Cardiac muscle cell (in vitro differentiated cells and primary cell): ENCODE measurements around the gene DDX10. TPM values are rescaled to one million over a fixed set of nuclear protein-coding genes. Genes with fewer than 3 reads are reported as not detected.

ENCODE experiments used
- DNase-seq, 2 donors: peaks; one replicate each; pipeline versions ENCODE4 v3.0.0 to v3.0.0-alpha.2; 2010 to 2017; ENCODE audit warnings: low read depth in 1 of 2, low spot score in 1 of 2
- H3K27ac ChIP-seq: fragments of 200-600 bp; sonication (generic); 2 replicates; pipeline ENCODE4 v1.5.1; 2016
- H3K27me3 ChIP-seq: fragments of 200-600 bp; sonication (generic); 2 replicates; pipeline ENCODE4 v1.6.0; 2016; ENCODE audit warnings: control low read depth
- H3K36me3 ChIP-seq: fragments of 200-600 bp; sonication (generic); 2 replicates; pipeline ENCODE4 v1.5.1; 2016; ENCODE audit warnings: control low read depth
- H3K4me1 ChIP-seq: fragments of 200-600 bp; sonication (generic); 2 replicates; pipeline ENCODE4 v1.8.1; 2017; ENCODE audit warnings: low read depth, mild to moderate bottlenecking, mixed run types
- H3K4me3 ChIP-seq: fragments of 200-600 bp; sonication (generic); 2 replicates; pipeline ENCODE4 v1.5.1; 2016; ENCODE audit warnings: mild to moderate bottlenecking
- H3K9me3 ChIP-seq: fragments of 200-600 bp; sonication (generic); 2 replicates; pipeline ENCODE4 v1.5.1; 2017; ENCODE audit warnings: low read depth, mild to moderate bottlenecking, control low read depth
- polyA plus RNA-seq: library from polyadenylated mRNA; unstranded; fragments of >200 nt; fragmentation: Nextera tagmentation; extraction: Ambion mirVana; gene quantifications from 2 replicates; pipeline ENCODE4 v1.2.1, GENCODE V29; 2016
- total RNA-seq: library from RNA; depleted of rRNA; stranded (reverse); fragments of >200 nt; gene quantifications from 2 replicates; pipeline ENCODE4 v1.2.3, GENCODE V29; 2016
- TF ChIP-seq, protein P1 (sequence below): IDR thresholded peaks from 2 replicates; pipeline ENCODE4 v1.5.1; 2012; ENCODE audit warnings: low read depth, mild to moderate bottlenecking, low read length

DDX10 gene
- total and polyA plus RNA-seq, 2 experiments from 2014 or later: 16.0 to 17.9 TPM

DNA sequence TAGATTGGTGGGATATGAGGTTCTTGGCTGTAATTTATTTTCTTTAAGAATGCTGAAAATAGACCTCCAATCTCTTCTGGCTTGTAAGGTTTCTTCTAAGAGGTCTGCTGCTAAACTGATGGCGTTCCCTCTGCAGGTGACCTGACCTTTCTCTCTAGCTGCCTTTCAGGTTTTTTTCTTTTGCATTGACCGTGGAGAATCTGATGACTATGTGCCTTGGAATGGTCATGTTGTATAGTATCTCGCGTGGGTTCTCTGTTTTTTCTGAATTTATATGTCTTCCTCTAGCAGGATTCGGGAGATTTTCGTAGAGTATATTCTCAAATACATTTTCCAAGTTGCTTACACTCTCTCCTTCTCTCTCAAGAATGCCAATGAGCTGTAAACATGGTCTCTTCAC is 122.2 kb downstream of the DDX10 start:
- TF ChIP-seq, protein P1, sequence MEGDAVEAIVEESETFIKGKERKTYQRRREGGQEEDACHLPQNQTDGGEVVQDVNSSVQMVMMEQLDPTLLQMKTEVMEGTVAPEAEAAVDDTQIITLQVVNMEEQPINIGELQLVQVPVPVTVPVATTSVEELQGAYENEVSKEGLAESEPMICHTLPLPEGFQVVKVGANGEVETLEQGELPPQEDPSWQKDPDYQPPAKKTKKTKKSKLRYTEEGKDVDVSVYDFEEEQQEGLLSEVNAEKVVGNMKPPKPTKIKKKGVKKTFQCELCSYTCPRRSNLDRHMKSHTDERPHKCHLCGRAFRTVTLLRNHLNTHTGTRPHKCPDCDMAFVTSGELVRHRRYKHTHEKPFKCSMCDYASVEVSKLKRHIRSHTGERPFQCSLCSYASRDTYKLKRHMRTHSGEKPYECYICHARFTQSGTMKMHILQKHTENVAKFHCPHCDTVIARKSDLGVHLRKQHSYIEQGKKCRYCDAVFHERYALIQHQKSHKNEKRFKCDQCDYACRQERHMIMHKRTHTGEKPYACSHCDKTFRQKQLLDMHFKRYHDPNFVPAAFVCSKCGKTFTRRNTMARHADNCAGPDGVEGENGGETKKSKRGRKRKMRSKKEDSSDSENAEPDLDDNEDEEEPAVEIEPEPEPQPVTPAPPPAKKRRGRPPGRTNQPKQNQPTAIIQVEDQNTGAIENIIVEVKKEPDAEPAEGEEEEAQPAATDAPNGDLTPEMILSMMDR: no peak

DNA sequence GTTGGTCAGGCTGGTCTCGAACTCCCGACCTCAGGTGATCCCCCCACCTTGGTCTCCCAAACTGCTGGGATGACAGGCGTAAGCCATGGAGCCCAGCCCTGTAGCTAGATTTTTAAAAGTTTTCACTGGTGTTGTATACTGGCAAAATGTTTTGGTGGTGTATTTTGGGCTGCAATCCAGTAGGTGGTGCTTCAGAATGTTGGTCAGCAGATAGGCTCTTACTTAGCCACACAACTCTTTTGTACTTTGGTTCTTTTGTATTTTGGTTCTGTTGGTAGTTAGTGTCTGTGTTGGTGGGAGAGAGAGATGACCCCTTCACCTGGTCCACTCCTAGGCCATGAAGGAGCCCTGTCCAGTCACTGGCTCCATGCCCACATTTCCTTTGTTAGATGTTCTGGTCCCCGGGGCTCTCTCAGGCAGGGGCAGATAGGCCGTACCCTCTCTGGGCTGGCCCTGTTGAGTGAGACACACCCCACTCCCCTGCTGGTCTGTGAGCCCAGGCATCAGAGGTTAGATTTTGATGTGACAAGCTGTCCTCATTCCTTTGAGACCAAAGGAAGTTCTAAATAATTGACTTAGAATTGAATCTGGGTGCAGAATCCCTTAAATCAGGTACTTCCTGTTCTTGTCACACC is 123.8 kb downstream of the DDX10 start:
- no peaks in the 10 kb centered on the region for H3K9me3 ChIP-seq
- H3K36me3 ChIP-seq: no peaks in the 10 kb centered on the region
- H3K4me3 ChIP-seq: no peak overlapping the region
- no peak overlapping the region for H3K27ac ChIP-seq
- no peaks in the 10 kb centered on the region for H3K27me3 ChIP-seq
- TF ChIP-seq, protein P1: peak; percentile 54
- H3K4me1 ChIP-seq: peaks cover 18% of the 10 kb centered on the region
- DNase-seq: peak; percentile 44 to 65

More for the DNA sequence above, 122.2 kb downstream of the DDX10 start:
- Histone ChIP-seq H3K27ac (no peak overlapping the region), H3K36me3 (no peaks in the 10 kb centered on the region), H3K4me3 (no peak overlapping the region), H3K4me1 (peaks cover 6% of the 10 kb centered on the region), H3K9me3 (no peaks in the 10 kb centered on the region), H3K27me3 (no peaks in the 10 kb centered on the region)
- DNase-seq: no peak

DNA sequence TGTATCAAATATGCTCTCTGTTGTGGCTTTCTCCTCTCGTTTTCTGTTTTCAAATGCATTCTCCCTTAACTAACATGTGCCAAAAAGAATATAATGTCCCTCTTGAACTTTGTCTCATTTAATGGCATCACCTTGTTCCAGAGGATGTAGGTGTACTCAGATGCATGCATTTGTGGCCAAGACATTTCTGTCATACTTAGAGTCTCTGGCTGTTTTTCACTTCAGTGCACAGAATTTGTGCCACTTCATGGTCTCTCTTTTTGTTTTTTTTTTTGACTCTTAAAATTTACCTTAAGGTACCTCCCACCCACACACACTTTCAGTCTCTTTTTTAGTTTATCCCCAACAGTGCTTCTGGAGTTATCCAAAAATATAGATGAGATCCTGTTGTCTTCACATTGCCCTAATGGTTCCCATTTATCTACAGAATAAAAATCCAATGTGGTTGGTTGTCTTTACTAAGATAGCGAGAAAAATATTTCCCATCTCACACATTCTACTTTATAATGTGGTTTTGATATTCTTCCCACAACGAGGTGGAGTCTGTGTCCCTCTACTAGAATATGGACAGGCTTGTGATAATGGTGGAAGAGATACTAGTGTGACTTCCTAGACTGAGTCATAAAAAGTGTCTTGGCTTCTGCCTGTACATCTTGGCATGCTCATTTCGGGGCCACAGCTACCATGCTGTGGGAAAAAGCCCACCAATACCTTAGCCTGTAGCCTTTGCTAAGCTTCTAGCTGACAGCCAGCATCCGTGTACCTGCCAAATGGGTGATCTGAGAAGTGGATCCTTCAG is 125.8 kb downstream of the DDX10 start:
- TF ChIP-seq, protein P1: no peak
- Histone ChIP-seq H3K27ac (no peak overlapping the region), H3K4me3 (no peak overlapping the region), H3K4me1 (peaks cover 28% of the 10 kb centered on the region), H3K27me3 (no peaks in the 10 kb centered on the region), H3K9me3 (no peaks in the 10 kb centered on the region), H3K36me3 (no peaks in the 10 kb centered on the region)
- DNase-seq: no peak

DNA sequence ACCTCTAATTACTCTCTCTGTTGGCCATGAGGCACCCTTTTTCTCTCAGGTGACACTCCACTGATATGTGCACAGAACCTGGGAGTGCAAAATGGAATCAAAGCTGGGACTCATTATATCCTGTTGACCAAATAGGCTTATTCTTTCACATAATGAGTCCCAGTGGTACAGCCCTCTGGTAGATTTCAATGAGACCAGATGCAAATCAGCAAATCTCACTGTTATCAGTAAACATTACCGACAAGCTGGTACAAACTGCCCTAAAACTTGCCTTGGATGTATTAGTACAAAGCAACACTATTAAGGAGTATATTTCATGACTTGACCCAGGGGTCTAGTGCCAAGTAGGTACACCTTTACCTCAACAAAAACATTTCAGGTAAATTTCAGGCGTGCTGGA is 128.3 kb downstream of the DDX10 start:
- TF ChIP-seq, protein P1: no peak
- peak overlapping the region; percentile 33 for H3K27ac ChIP-seq
- DNase-seq: no peak
- H3K9me3 ChIP-seq: no peaks in the 10 kb centered on the region
- H3K4me3 ChIP-seq: no peak overlapping the region
- no peaks in the 10 kb centered on the region for H3K27me3 ChIP-seq
- no peaks in the 10 kb centered on the region for H3K36me3 ChIP-seq
- H3K4me1 ChIP-seq: peaks cover 22% of the 10 kb centered on the region

DNA sequence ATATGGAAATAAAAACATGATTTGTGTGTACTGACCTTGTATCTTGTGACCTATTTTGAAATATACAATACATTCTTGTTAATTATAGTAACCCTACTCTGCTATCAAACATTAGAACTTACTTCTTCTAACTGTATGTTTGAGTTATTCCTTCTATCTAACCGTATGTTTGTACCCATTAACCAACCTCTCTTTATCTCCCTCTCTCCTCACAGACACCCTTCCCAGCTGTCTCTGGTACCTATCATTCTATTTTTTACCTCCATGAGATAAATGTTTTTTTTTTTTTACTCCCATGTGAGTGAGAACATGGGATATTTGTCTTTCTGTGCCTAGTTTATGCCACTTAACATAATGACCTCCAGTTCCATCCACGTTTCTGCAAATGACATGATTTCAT is 128.7 kb downstream of the DDX10 start:
- no peaks in the 10 kb centered on the region for H3K9me3 ChIP-seq
- no peaks in the 10 kb centered on the region for H3K27me3 ChIP-seq
- no peaks in the 10 kb centered on the region for H3K36me3 ChIP-seq
- no peak for DNase-seq
- peak overlapping the region; percentile 33 for H3K27ac ChIP-seq
- peaks cover 22% of the 10 kb centered on the region for H3K4me1 ChIP-seq
- TF ChIP-seq, protein P1: no peak
- H3K4me3 ChIP-seq: no peak overlapping the region
